Stimulated activated CD4-positive, alpha-beta T cell treated with anti-CD3 and anti-CD28 coated beads, Interleukin-12 subunit alpha, Interleukin-12 subunit beta, amount 100 ng/mL, for 48 hours (primary cell): ENCODE results near the gene CACNA2D3.

ENCODE experiments used
- DNase-seq, 3 donors: peaks; one replicate each; pipeline ENCODE4 v3.0.0-alpha.2; 2020; ENCODE audit warnings: low read depth in 2 of 3, low spot score in 1 of 3

CACNA2D3 gene

GRCh38 chr3:54776601-54777000 is 654.2 kb downstream of the CACNA2D3 start:
- no peak for DNase-seq

- no peak for DNase-seq
Observed at GRCh38 chr3:54777141-54777540, 654.8 kb downstream of the CACNA2D3 start.

- no peak for DNase-seq
Observed at GRCh38 chr3:54780336-54780735, 658.0 kb downstream of the CACNA2D3 start.

- no peak for DNase-seq
Observed at GRCh38 chr3:54781728-54782127, 659.4 kb downstream of the CACNA2D3 start.

GRCh38 chr3:54783611-54784010 is 661.3 kb downstream of the CACNA2D3 start:
- no peak for DNase-seq

- no peak for DNase-seq
Observed at GRCh38 chr3:54784021-54784420, 661.7 kb downstream of the CACNA2D3 start.

- DNase-seq, result no peak
Observed at GRCh38 chr3:54785976-54786375, 663.6 kb downstream of the CACNA2D3 start.

GRCh38 chr3:54790051-54790450 is 667.7 kb downstream of the CACNA2D3 start:
- no peak for DNase-seq

- DNase-seq, result no peak
Observed at GRCh38 chr3:54791501-54792156, 669.3 kb downstream of the CACNA2D3 start.

GRCh38 chr3:54792584-54792983 is 670.2 kb downstream of the CACNA2D3 start:
- DNase-seq, result no peak

GRCh38 chr3:54793171-54793570 is 670.8 kb downstream of the CACNA2D3 start:
- DNase-seq, result no peak

- no peak for DNase-seq
Observed at GRCh38 chr3:54797111-54797510, 674.8 kb downstream of the CACNA2D3 start.

GRCh38 chr3:54800478-54800877 is 678.1 kb downstream of the CACNA2D3 start:
- no peak for DNase-seq

- no peak for DNase-seq
Observed at GRCh38 chr3:54801977-54802376, 679.6 kb downstream of the CACNA2D3 start.

- DNase-seq, result no peak
Observed at GRCh38 chr3:54810401-54810800, 688.0 kb downstream of the CACNA2D3 start.

GRCh38 chr3:54814224-54814623 is 691.9 kb downstream of the CACNA2D3 start:
- DNase-seq, result no peak

GRCh38 chr3:54817628-54818027 is 695.3 kb downstream of the CACNA2D3 start:
- no peak for DNase-seq

GRCh38 chr3:54818486-54818885 is 696.1 kb downstream of the CACNA2D3 start:
- DNase-seq, result no peak

- DNase-seq, result no peak
Observed at GRCh38 chr3:54818942-54819341, 696.6 kb downstream of the CACNA2D3 start.

- no peak for DNase-seq
Observed at GRCh38 chr3:54819946-54820345, 697.6 kb downstream of the CACNA2D3 start.

- no peak for DNase-seq
Observed at GRCh38 chr3:54822206-54822605, 699.9 kb downstream of the CACNA2D3 start.

GRCh38 chr3:54826251-54826691 is 703.9 kb downstream of the CACNA2D3 start:
- DNase-seq, result no peak

- no peak for DNase-seq
Observed at GRCh38 chr3:54827056-54827687, 704.8 kb downstream of the CACNA2D3 start.
